ENCODE data around the gene APPBP2. TPM values are rescaled to one million over a fixed set of nuclear protein-coding genes. Genes with fewer than 3 reads are reported as not detected.
"Not testable (repeated sequence)": the region's sequence is repeated elsewhere in the genome, so short reads cannot be mapped to it uniquely, and the experiment has no call there.

The APPBP2 gene
- total RNA-seq, 1 experiment from 2014 or later: 25.8 TPM

- H3K4me1 ChIP-seq (ENCODE audit: control insufficient read depth, insufficient read depth, low read length); ATAC-seq; H3K36me3 ChIP-seq (ENCODE audit: control insufficient read depth, insufficient read depth, low read length); H3K27me3 ChIP-seq (ENCODE audit: control insufficient read depth, insufficient read depth, low read length); intact Hi-C loops (cut with micrococcal nuclease; ENCODE audit: unreplicated experiment); H3K4me3 ChIP-seq (ENCODE audit: low read depth in 2 of 2, low read length in 2 of 2); H3K27ac ChIP-seq (ENCODE audit: low read length); DNase-seq (ENCODE audit: low read depth, low spot score); BruUV-seq (replicated peaks); in situ Hi-C loops (cut with HindIII; ENCODE audit: low pct_unique_long_range_greater_than_20kb, low sequenced_read_pairs); H3K9me3 ChIP-seq (ENCODE audit: control insufficient read depth, insufficient read depth, low read depth, low read length): not testable (repeated sequence)
- CTCF ChIA-PET: interaction anchor here (0.7 kb wide), 1 partner anchor 46 kb away, joined by 7 read pairs; no protein-coding TSS in a partner anchor
- POLR2A ChIA-PET: interaction anchor here (0.5 kb wide), 1 partner anchor 141 kb away, joined by 3 read pairs; no protein-coding TSS in a partner anchor
These were observed 10.8 kb downstream of the APPBP2 start for GRCh38 chr17:60515199-60515598.

- no peak overlapping the region for H3K4me3 ChIP-seq (ENCODE audit: low read depth in 2 of 2, low read length in 2 of 2)
- ATAC-seq (no peak), DNase-seq (ENCODE audit: low read depth, low spot score) (no peak)
- no peak for TF ChIP-seq CTCF (IDR thresholded peaks at IDR 0.05)
- TF ChIP-seq SIN3A (IDR thresholded peaks at IDR 0.05; ENCODE audit: borderline replicate concordance, insufficient read depth, low read depth, low read length): no peak
- TF ChIP-seq REST (IDR thresholded peaks at IDR 0.05; ENCODE audit: insufficient read depth in 1 of 2, low read depth in 2 of 2, low read length in 1 of 2): no peak
- TF ChIP-seq POLR2AphosphoS5 (IDR thresholded peaks at IDR 0.05; ENCODE audit: low read depth, low read length): no peak
- TF ChIP-seq TCF7L2 (IDR thresholded peaks at IDR 0.05; ENCODE audit: low read depth, low read length): no peak
- no peaks in the 10 kb centered on the region for H3K9me3 ChIP-seq (ENCODE audit: control insufficient read depth, insufficient read depth, low read depth, low read length)
- no peaks in the 10 kb centered on the region for H3K36me3 ChIP-seq (ENCODE audit: control insufficient read depth, insufficient read depth, low read length)
- intact Hi-C loops (cut with micrococcal nuclease; ENCODE audit: unreplicated experiment): no loop called here
- CTCF ChIA-PET: no interaction called here
- no TSS peak for BruUV-seq (replicated peaks)
- H3K27me3 ChIP-seq (ENCODE audit: control insufficient read depth, insufficient read depth, low read length): no peaks in the 10 kb centered on the region
- in situ Hi-C loops (cut with HindIII; ENCODE audit: low pct_unique_long_range_greater_than_20kb, low sequenced_read_pairs): no loop called here
- POLR2A ChIA-PET: no interaction called here
- H3K4me1 ChIP-seq (ENCODE audit: control insufficient read depth, insufficient read depth, low read length): no peaks in the 10 kb centered on the region
- H3K27ac ChIP-seq (ENCODE audit: low read length): no peak overlapping the region
These were observed 11.5 kb downstream of the APPBP2 start for GRCh38 chr17:60514500-60514899.

- CTCF ChIA-PET: no interaction called here
- ATAC-seq (no peak), DNase-seq (ENCODE audit: low read depth, low spot score) (no peak)
- in situ Hi-C loops (cut with HindIII; ENCODE audit: low pct_unique_long_range_greater_than_20kb, low sequenced_read_pairs) (no loop called here), intact Hi-C loops (cut with micrococcal nuclease; ENCODE audit: unreplicated experiment) (no loop called here)
- TF ChIP-seq POLR2AphosphoS5 (IDR thresholded peaks at IDR 0.05; ENCODE audit: low read depth, low read length) (no peak), SIN3A (IDR thresholded peaks at IDR 0.05; ENCODE audit: borderline replicate concordance, insufficient read depth, low read depth, low read length) (no peak), CTCF (IDR thresholded peaks at IDR 0.05) (no peak), REST (IDR thresholded peaks at IDR 0.05; ENCODE audit: insufficient read depth in 1 of 2, low read depth in 2 of 2, low read length in 1 of 2) (no peak), TCF7L2 (IDR thresholded peaks at IDR 0.05; ENCODE audit: low read depth, low read length) (no peak)
- H3K27me3 ChIP-seq (ENCODE audit: control insufficient read depth, insufficient read depth, low read length): no peaks in the 10 kb centered on the region
- POLR2A ChIA-PET: no interaction called here
- H3K9me3 ChIP-seq (ENCODE audit: control insufficient read depth, insufficient read depth, low read depth, low read length): no peaks in the 10 kb centered on the region
- no peak overlapping the region for H3K4me3 ChIP-seq (ENCODE audit: low read depth in 2 of 2, low read length in 2 of 2)
- no TSS peak for BruUV-seq (replicated peaks)
- H3K36me3 ChIP-seq (ENCODE audit: control insufficient read depth, insufficient read depth, low read length): no peaks in the 10 kb centered on the region
- H3K4me1 ChIP-seq (ENCODE audit: control insufficient read depth, insufficient read depth, low read length): no peaks in the 10 kb centered on the region
- H3K27ac ChIP-seq (ENCODE audit: low read length): no peak overlapping the region
These were observed 12.0 kb downstream of the APPBP2 start for GRCh38 chr17:60514053-60514452.
